ENCODE data around the gene FSIP1. TPM values are rescaled to one million over a fixed set of nuclear protein-coding genes. Genes with fewer than 3 reads are reported as not detected.

FSIP1 gene
- total RNA-seq, 6 experiments from 2014 or later, result 0.07 to 0.74 (median 0.35) TPM; not detected in 1

DNA sequence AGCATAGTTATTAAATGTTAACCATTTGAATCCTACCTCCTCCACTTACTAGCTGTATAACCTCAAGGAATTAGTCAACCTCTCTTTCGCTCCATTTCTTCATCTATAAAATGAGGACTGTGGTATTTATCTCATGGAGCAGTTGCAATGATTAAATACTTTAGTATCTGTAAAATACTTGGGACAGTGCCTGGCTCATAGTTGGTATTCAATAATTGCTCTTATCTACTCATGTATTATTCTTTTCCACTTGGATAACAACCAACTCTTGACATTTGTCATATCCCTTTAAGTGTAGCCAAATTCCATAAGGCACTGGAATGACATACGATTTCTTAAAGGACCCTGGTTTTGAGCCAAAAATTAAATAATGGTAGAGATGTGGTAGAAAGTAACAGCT is 72.0 kb downstream of the FSIP1 start:
- H3K9me3 ChIP-seq, result no peaks in the 10 kb centered on the region
- intact Hi-C loops (cut with DNase I), result no loop called here
- no peak overlapping the region for H3K4me3 ChIP-seq
- no peak for DNase-seq
- H3K27ac ChIP-seq, result no peak overlapping the region
- no peak for ATAC-seq
- H3K4me1 ChIP-seq, result no peaks in the 10 kb centered on the region
- no peaks in the 10 kb centered on the region for H3K27me3 ChIP-seq
- TF ChIP-seq POLR2A (IDR thresholded peaks at IDR 0.05), result no peak
- TF ChIP-seq, protein P1, sequence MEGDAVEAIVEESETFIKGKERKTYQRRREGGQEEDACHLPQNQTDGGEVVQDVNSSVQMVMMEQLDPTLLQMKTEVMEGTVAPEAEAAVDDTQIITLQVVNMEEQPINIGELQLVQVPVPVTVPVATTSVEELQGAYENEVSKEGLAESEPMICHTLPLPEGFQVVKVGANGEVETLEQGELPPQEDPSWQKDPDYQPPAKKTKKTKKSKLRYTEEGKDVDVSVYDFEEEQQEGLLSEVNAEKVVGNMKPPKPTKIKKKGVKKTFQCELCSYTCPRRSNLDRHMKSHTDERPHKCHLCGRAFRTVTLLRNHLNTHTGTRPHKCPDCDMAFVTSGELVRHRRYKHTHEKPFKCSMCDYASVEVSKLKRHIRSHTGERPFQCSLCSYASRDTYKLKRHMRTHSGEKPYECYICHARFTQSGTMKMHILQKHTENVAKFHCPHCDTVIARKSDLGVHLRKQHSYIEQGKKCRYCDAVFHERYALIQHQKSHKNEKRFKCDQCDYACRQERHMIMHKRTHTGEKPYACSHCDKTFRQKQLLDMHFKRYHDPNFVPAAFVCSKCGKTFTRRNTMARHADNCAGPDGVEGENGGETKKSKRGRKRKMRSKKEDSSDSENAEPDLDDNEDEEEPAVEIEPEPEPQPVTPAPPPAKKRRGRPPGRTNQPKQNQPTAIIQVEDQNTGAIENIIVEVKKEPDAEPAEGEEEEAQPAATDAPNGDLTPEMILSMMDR (IDR thresholded peaks at IDR 0.05), result no peak
- no peaks in the 10 kb centered on the region for H3K36me3 ChIP-seq
- WGBS (ENCODE audit: insufficient coverage, low coverage, low lambda C conversion rate, missing lambda C conversion rate), result 27% methylated on average over 2 of the region's 2 CpGs

DNA sequence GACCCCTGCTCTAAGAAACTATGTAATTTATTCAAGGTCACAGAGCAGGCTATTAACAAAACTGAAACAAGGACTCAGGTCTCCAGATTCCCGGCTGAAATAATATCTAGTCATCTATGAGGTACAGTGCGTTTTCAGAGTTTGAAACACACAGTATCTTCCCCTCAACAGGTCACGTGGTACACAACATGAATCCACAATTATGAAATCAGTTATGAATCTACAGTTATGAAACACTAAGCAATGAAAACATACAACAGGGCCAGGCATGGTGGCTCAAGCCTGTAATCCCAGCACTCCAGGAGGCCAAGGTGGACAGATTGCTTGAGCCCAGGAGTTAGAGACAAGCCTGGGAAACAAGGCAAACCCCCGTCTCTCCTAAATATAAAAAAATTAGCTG is 72.7 kb downstream of the FSIP1 start:
- no peaks in the 10 kb centered on the region for H3K9me3 ChIP-seq
- H3K27ac ChIP-seq, result no peak overlapping the region
- H3K27me3 ChIP-seq, result no peaks in the 10 kb centered on the region
- no peak for DNase-seq
- no peak for TF ChIP-seq POLR2A (IDR thresholded peaks at IDR 0.05)
- TF ChIP-seq, protein P1 (IDR thresholded peaks at IDR 0.05), result no peak
- H3K36me3 ChIP-seq, result no peaks in the 10 kb centered on the region
- H3K4me3 ChIP-seq, result no peak overlapping the region
- H3K4me1 ChIP-seq, result no peaks in the 10 kb centered on the region
- 68% methylated on average over 4 of the region's 4 CpGs for WGBS (ENCODE audit: insufficient coverage, low coverage, low lambda C conversion rate, missing lambda C conversion rate)
- intact Hi-C loops (cut with DNase I), result no loop called here
- ATAC-seq, result no peak

- DNase-seq, result no peak
- 91% methylated on average over 2 of the region's 2 CpGs for WGBS (ENCODE audit: insufficient coverage, low coverage, low lambda C conversion rate, missing lambda C conversion rate)
These were observed 76.4 kb downstream of the FSIP1 start for GRCh38 chr15:39706206-39706605.

DNA sequence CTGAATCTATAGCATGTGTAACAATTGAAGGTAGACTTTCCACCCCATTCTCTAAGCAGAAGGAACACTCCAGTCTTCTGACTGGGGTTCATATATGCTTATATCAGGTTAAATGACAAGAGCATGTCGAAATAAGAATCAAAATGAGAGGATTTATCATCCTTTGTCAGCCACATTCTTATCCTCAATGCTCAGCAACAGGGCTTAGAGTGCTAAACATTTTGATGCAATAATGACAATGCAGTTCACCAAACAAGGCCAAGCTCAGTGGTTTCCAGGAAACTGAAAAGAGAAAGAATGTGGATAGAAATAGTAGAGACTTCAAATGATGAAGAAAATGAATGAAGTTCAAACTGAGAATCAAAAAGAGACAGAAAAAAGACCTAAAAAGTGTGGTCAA is 78.0 kb downstream of the FSIP1 start:
- ATAC-seq (no peak), DNase-seq (no peak)
- WGBS (ENCODE audit: insufficient coverage, low coverage, low lambda C conversion rate, missing lambda C conversion rate), result 47% methylated on average over 1 of the region's 1 CpG
- Histone ChIP-seq H3K36me3 (no peaks in the 10 kb centered on the region), H3K27me3 (no peaks in the 10 kb centered on the region), H3K9me3 (no peaks in the 10 kb centered on the region), H3K4me1 (no peaks in the 10 kb centered on the region), H3K4me3 (no peak overlapping the region), H3K27ac (no peak overlapping the region)
- no peak for TF ChIP-seq POLR2A (IDR thresholded peaks at IDR 0.05)
- TF ChIP-seq, protein P1 (IDR thresholded peaks at IDR 0.05), result no peak
- intact Hi-C loops (cut with DNase I), result no loop called here

More at GRCh38 chr15:39706206-39706605, 76.4 kb downstream of the FSIP1 start:
- H3K9me3 ChIP-seq, result no peaks in the 10 kb centered on the region
- H3K4me3 ChIP-seq, result no peak overlapping the region
- no peak for TF ChIP-seq POLR2A (IDR thresholded peaks at IDR 0.05)
- TF ChIP-seq, protein P1 (IDR thresholded peaks at IDR 0.05), result no peak
- H3K36me3 ChIP-seq, result no peaks in the 10 kb centered on the region
- no peaks in the 10 kb centered on the region for H3K27me3 ChIP-seq
- no peak for ATAC-seq
- H3K27ac ChIP-seq, result no peak overlapping the region
- no peaks in the 10 kb centered on the region for H3K4me1 ChIP-seq
- intact Hi-C loops (cut with DNase I), result no loop called here

- TF ChIP-seq, protein P1 (IDR thresholded peaks at IDR 0.05), result no peak
- TF ChIP-seq POLR2A (IDR thresholded peaks at IDR 0.05), result no peak
- H3K36me3 ChIP-seq, result no peaks in the 10 kb centered on the region
- H3K9me3 ChIP-seq, result no peaks in the 10 kb centered on the region
- 80% methylated on average over 5 of the region's 5 CpGs for WGBS (ENCODE audit: insufficient coverage, low coverage, low lambda C conversion rate, missing lambda C conversion rate)
- no peak overlapping the region for H3K4me3 ChIP-seq
- intact Hi-C loops (cut with DNase I), result no loop called here
- ATAC-seq (no peak), DNase-seq (no peak)
- no peak overlapping the region for H3K27ac ChIP-seq
- H3K27me3 ChIP-seq, result no peaks in the 10 kb centered on the region
- H3K4me1 ChIP-seq, result no peaks in the 10 kb centered on the region
These were observed 78.4 kb downstream of the FSIP1 start for GRCh38 chr15:39704235-39704634.
